NCI-H1092 treated with DMSO at 0.1 percent for 48 hours (cell line): ENCODE data around the gene NMRK2.
"Not testable (repeated sequence)": the region's sequence is repeated elsewhere in the genome, so short reads cannot be mapped to it uniquely, and the experiment has no call there.

Experiments
- DNase-seq: peaks from one replicate; lab custom pipeline; 2025; lab: John Stamatoyannopoulos, UW

NMRK2 gene, protein sequence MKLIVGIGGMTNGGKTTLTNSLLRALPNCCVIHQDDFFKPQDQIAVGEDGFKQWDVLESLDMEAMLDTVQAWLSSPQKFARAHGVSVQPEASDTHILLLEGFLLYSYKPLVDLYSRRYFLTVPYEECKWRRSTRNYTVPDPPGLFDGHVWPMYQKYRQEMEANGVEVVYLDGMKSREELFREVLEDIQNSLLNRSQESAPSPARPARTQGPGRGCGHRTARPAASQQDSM

GRCh38 chr19:3932931-3933810 is at the start of gene NMRK2:
Gene NMRK2 (plus strand): TSS chr19:3933069. CDS start chr19:3933672, 603 bp downstream.
- DNase-seq: no peak

DNA sequence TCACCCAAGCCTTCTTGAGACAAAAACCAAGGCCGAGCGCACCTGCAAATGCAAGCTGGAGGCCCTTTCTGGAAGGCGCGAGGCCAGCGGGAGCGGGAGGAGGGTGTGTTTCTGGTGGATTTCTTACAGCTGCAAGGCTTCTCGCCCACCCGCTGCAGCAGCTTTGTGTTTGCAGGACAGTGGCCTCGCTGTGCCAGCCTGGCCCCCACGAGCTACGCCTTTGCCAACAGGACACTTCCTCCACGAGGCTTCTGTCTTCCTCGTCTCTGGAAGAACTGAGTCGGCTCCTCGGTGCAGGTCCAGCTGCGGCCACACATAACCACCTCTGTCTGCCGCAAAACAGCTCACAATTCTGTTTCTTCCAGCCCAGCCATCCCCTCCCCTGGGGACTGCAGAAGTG is 42.3 kb upstream of the NMRK2 start:
- DNase-seq: no peak

DNA sequence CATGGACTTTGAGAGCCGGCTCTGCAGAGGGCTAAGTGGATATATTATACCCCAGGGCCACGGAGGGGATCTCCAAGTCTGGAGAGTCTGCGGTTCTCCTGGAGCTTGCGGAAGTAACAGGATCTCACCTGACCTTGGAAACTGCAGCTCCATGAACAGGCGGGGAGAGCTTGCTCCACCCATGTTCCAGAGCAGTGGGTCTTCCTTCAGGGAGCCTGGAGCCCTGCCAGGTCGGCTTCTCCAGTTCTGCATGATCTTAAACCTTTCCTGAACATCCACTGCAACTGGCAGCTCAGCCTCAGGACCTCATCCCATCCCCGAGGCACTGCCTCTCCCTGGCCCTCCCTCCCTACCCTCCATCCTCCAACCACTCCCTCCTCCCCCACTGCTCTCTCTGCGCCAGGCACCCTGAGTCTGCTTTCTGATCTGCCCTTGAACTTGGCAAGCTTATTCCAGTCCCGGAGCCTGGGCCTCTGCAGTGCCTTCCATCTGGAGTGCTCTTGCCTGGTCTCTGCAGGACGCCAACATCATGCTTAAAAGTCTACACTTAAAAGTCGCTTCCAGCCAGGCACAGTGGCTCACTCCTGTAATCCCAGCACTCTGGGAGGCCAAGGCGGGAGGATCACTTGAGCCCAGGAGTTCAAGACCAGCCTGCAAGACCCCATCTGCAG is 39.2 kb upstream of the NMRK2 start:
- no peak for DNase-seq

- not testable (repeated sequence) for DNase-seq
These were observed 37.9 kb upstream of the NMRK2 start for GRCh38 chr19:3894959-3895358.

DNA sequence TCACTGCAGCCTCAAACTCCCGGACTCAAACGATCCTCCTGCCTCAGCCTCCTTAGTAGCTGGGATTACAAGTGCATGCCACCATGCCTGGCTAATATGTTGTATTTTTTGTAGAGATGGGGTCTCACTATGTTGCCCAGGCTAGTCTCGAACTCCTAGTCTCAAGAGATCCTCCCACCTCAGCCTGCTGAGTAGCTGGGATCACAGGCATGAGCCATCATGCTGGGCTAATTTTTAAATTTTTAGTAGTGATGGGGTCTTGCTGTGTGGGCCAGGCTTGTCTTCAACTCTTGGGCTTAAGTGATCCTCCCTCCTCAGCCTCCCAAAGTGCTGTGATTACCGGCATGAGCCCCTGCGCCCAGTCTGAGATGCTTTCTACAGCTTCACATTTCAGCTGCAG is 37.1 kb upstream of the NMRK2 start:
- no peak for DNase-seq

GRCh38 chr19:3897936-3898335 is 34.9 kb upstream of the NMRK2 start:
- DNase-seq: no peak

GRCh38 chr19:3898426-3898825 is 34.4 kb upstream of the NMRK2 start:
- no peak for DNase-seq

GRCh38 chr19:3899531-3900294 is 33.2 kb upstream of the NMRK2 start:
- no peak for DNase-seq

GRCh38 chr19:3902317-3902973 is 30.4 kb upstream of the NMRK2 start:
- DNase-seq: no peak

- DNase-seq: no peak
These were observed 28.6 kb upstream of the NMRK2 start for GRCh38 chr19:3904233-3904632.

- no peak for DNase-seq
These were observed 25.1 kb upstream of the NMRK2 start for GRCh38 chr19:3907626-3908265.

DNA sequence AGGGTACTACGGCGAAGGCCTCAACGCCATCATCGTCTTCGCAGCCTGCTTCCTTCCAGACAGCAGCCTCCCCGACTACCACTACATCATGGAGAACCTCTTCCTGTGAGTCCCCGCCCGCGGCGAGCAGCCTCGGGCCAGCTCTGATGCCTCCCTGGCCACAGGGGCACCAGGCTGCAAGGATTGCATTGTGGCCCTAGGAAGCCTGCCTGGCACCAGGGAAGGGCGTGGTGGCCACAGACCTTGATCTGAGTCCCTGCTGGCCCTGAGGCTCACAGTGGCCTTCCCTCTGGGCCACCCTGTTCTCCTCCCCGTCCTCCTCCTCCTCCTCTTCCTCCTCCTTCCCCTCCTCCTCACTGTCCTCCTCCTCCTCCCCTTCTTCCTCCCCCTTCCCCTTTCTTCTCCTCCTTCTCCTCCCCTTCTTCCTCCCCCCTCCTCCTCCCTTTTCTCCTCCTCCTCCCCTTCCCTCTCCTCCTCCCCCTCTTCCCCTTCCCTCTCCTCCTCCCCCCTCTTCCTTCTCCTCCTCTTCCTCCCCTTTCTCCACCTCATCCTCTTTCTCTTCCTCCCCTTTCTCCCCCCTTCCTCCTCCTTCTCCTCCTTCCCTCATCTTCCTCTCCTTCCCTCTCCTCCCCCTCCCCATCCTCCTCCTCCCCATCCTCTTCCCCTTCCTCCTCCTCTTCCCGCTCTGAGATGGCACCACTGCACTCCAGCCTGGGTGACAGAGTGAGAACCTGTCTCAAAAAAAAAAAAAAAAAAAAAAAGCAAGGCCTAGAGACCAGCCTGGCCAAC is 24.4 kb upstream of the NMRK2 start:
- DNase-seq: no peak

DNA sequence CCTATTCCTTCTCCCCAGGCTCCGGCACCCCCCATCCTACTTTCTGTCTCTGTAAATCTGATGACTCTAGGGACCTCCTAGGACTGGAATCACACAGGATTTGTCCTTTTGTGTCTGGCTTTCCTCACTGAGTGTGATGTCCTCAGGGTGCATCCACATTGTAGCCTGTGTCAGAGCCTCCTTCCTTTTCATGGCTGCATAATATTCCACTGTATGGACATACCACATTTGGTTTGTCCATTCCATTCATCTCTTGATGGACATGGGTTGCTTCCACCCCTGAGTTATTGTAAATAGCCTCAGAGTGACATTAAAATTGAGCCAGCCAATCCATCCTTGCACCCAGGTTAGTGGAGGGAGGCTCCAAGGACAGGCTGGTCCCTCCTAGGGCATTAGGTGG is 22.8 kb upstream of the NMRK2 start:
- no peak for DNase-seq

DNA sequence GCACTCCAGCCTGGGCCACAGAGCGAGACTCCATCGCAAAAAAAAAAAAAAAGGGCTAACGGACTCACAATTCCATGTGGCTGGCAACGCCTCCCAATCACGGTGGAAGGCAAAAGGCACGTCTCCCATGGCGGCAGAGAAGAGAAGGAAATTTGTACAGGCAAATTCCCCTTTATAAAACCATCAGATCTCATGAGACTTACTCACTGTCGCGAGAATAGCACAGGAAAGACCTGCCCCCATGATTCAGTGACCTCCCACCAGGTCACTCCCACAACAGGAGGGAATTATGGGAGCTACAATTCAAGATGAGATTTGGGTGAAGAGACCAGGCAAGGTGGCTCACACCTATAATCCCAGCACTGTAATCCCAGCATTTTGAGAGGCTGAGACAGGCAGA is 18.7 kb upstream of the NMRK2 start:
- DNase-seq: no peak

DNA sequence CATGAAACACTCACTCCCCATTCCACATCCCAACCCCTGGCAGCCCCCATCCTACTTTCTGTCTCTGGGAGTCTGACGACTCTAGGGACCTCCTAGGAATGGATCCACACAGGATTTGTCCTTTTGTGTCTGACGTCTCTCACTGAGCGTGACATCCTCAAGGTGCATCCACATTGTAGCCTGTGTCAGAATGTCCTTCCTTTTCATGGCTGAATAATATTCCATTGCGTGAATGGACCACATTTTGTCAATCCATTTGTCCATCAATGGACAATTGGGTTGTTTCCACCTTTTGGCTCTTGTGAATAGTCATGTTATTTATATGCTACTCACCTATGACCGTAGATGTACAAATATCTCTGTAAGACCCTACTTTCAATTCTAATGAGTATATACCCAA is 16.8 kb upstream of the NMRK2 start:
- no peak for DNase-seq

- DNase-seq: no peak
These were observed 13.1 kb upstream of the NMRK2 start for GRCh38 chr19:3919793-3920192.

DNA sequence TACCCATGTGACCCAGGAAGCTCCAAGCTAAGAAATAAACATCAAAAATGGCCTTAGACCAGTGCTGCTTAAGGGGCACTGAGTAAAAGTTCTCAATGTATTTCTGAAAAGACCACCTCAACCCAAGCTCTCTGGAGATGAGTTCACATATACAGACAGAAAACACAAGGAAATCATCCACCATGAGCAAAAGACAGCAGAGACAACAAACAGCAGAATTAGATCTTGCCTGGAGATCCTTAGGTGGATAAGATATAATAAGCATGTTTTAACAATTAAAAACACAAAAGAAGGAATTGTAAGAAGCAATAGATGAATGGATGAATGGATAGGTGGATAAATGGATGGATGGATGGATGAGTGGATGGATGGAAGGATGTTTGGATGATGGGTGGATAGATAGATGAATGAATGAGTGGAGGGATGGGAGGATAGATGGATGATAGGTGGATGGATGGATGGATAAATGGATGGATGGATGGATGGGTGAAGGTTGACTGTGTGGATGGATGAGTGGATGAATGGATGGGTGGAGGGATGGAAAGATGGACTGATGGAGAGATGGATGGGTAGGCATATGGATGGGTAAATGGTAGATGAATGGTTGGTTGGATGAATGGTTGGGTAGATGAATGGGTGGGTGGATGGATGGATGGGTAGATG is 9.6 kb upstream of the NMRK2 start:
- DNase-seq: no peak

DNA sequence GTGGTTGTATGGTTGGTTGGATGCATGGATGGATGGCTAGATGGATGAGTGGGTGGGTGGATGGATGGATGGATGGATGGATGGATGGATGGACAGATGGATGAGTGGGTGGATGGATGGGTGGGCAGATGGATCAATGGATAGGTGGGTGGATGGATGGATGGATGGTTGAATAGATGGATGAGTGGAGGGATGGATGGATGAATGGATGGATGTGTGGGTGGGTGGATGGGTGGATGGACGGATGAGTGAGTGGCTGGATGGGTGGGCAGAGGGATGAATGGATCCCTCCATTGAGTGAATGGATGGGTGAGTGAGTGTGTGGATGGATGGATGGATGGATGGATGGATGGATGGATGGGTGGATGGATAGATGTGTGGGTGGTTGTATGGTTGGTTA is 9.0 kb upstream of the NMRK2 start:
- DNase-seq: no peak

GRCh38 chr19:3931041-3931440 is 1.8 kb upstream of the NMRK2 start:
- DNase-seq: no peak
